OCI-LY3 (cell line): ENCODE results near the gene ARPC2.

Experiments used
- EZH2phosphoT487 ChIP-seq: fragments of 200-600 bp; shearing (Covaris generic); IDR thresholded peaks from 2 replicates; pipeline ENCODE4 v1.6.1; 2018; ENCODE audit warnings: antibody characterized with exemption, mixed run types, low read depth
- TF ChIP-seq, protein P1 (sequence below): fragments of 200-600, 300-600 bp; sonication (generic); IDR thresholded peaks from 2 replicates; pipeline ENCODE4 v1.5.1; 2014; ENCODE audit warnings: antibody characterized with exemption, low read length, low read depth

DNA sequence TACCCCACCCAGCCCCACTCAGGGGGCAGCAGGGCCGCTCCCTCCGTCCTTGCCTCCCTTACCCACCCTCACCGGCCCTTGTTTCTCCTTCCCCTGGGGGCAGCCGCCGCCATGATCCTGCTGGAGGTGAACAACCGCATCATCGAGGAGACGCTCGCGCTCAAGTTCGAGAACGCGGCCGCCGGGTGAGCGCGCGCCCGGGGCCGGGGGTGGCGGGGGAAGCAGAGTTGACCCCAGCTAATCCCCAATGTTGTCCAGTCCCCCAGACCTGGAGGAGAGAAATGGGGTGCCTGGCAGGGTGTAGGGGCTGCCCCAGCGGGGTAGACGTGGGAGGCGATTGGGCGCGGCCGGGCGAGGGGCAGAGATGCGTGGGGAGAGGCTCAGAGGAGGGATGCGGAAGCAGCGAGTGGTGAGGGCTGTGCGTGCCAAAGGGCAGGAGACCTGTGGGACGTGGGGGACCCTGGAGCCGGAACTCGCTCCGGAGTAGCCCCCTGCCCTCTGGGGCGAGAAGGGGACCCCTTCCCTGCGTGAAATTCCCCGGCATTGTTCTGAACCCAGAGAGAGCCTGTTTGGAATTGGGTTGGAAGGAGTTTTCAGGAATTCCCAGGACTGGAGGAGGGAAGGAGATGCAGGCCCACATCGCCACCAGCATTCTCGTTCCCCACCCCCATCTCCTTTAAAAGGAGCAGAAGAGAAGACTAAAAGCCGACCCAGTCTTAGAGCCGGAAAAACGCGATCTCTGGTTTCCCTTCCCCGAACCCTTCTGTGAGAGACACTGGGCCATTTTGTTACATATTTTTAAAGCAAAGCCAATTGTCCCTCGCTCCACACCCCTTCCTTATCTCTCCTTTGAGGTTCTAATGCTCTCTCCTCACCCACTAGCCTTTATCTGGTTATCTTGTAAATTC is 625 bp downstream of the ARPC2 start:
- no peak for TF ChIP-seq EZH2phosphoT487
- TF ChIP-seq, protein P1, sequence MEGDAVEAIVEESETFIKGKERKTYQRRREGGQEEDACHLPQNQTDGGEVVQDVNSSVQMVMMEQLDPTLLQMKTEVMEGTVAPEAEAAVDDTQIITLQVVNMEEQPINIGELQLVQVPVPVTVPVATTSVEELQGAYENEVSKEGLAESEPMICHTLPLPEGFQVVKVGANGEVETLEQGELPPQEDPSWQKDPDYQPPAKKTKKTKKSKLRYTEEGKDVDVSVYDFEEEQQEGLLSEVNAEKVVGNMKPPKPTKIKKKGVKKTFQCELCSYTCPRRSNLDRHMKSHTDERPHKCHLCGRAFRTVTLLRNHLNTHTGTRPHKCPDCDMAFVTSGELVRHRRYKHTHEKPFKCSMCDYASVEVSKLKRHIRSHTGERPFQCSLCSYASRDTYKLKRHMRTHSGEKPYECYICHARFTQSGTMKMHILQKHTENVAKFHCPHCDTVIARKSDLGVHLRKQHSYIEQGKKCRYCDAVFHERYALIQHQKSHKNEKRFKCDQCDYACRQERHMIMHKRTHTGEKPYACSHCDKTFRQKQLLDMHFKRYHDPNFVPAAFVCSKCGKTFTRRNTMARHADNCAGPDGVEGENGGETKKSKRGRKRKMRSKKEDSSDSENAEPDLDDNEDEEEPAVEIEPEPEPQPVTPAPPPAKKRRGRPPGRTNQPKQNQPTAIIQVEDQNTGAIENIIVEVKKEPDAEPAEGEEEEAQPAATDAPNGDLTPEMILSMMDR = no peak
